Measurements from ENCODE around the gene CCNE1. TPM values are rescaled to one million over a fixed set of nuclear protein-coding genes. Genes with fewer than 3 reads are reported as not detected.

CCNE1 gene
- total and polyA plus RNA-seq, 9 of the 15 experiments (the other 6 are each of a cell fraction or from before 2014, with no cell fraction given) = 6.2 to 41.0 (median 31.6) TPM

GRCh38 chr19:29844891-29845573 lies 33.2 kb downstream of the CCNE1 start (continued):
- 0 out of 4 replicates have a peak, but pooled peaks of 1 of the 2 experiments have one; percentile 10 for TF ChIP-seq SIN3A (IDR thresholded peaks at IDR 0.05; ENCODE audit: borderline replicate concordance in 2 of 2, control insufficient read depth in 1 of 2, low read depth in 2 of 2, low read length in 2 of 2)
- TF ChIP-seq, protein P1, sequence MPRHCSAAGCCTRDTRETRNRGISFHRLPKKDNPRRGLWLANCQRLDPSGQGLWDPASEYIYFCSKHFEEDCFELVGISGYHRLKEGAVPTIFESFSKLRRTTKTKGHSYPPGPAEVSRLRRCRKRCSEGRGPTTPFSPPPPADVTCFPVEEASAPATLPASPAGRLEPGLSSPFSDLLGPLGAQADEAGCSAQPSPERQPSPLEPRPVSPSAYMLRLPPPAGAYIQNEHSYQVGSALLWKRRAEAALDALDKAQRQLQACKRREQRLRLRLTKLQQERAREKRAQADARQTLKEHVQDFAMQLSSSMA (CRISPR knock-in tag; IDR thresholded peaks at IDR 0.05) = peak; percentile 49; the same call in 1 of the 2 replicates
- no peak for TF ChIP-seq EGR1 (conservative IDR thresholded peaks at IDR 0.05)
- TF ChIP-seq RNF2 (IDR thresholded peaks at IDR 0.05) = peak; percentile 35; the same call in 1 of the 2 replicates
- TF ChIP-seq, protein P2, sequence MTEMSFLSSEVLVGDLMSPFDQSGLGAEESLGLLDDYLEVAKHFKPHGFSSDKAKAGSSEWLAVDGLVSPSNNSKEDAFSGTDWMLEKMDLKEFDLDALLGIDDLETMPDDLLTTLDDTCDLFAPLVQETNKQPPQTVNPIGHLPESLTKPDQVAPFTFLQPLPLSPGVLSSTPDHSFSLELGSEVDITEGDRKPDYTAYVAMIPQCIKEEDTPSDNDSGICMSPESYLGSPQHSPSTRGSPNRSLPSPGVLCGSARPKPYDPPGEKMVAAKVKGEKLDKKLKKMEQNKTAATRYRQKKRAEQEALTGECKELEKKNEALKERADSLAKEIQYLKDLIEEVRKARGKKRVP (CRISPR knock-in tag; IDR thresholded peaks at IDR 0.05) = no peak
- peak; percentile 62; the same call in 1 of the 2 replicates for TF ChIP-seq PHF8 (IDR thresholded peaks at IDR 0.05; ENCODE audit: borderline replicate concordance, low read length)
- peak in 1 of 2 experiments; percentile 61; a peak in 1 of 4 replicates for TF ChIP-seq HDAC1 (IDR thresholded peaks at IDR 0.05)
- TF ChIP-seq SMARCA5 (IDR thresholded peaks at IDR 0.05) = no peak
